Neural cell (in vitro differentiated cells): ENCODE data around the gene ATP6V1D. TPM values are rescaled to one million over a fixed set of nuclear protein-coding genes. Genes with fewer than 3 reads are reported as not detected.
"Not testable (repeated sequence)": the region's sequence is repeated elsewhere in the genome, so short reads cannot be mapped to it uniquely, and the experiment has no call there.

Source experiments
- H2AFZ ChIP-seq: fragments of 200-600, 300-800 bp; sonication (generic), shearing (Covaris generic); 2 replicates; pipeline ENCODE4 v1.6.0; 2014; ENCODE audit warnings: low read depth, mild to moderate bottlenecking, antibody characterized with exemption, low read length, moderate library complexity
- H3F3A ChIP-seq: fragments of 200-600 bp; shearing (Covaris generic); 2 replicates; pipeline ENCODE4 v1.6.1; 2016; ENCODE audit warnings: mild to moderate bottlenecking, moderate library complexity, mixed read lengths, antibody characterized with exemption, low read length; ENCODE audit not compliant: insufficient read depth, poor library complexity, severe bottlenecking
- H3K27ac ChIP-seq: fragments of 200-600, 300-800 bp; sonication (generic), shearing (Covaris generic); 2 replicates; pipeline ENCODE4 v1.5.1; 2014; ENCODE audit warnings: mild to moderate bottlenecking, low read length, moderate library complexity
- H3K27me3 ChIP-seq: fragments of 300-800, 200-600 bp; sonication (generic), shearing (Covaris generic); 2 replicates; pipeline ENCODE4 v1.6.0; 2014; ENCODE audit warnings: mild to moderate bottlenecking, low read depth, low read length, moderate library complexity; ENCODE audit not compliant: insufficient read depth
- H3K36me3 ChIP-seq: fragments of 300-800, 200-600 bp; sonication (generic), shearing (Covaris generic); 2 replicates; pipeline ENCODE4 v1.5.1; 2014; ENCODE audit warnings: mild to moderate bottlenecking, antibody characterized with exemption, low read length, moderate library complexity; ENCODE audit not compliant: insufficient read depth
- H3K4me2 ChIP-seq: fragments of 300-800, 200-600 bp; sonication (generic), shearing (Covaris generic); 2 replicates; pipeline ENCODE4 v1.6.0; 2014; ENCODE audit warnings: mild to moderate bottlenecking, low read length
- H3K4me3 ChIP-seq: fragments of 300-800, 200-600 bp; sonication (generic), shearing (Covaris generic); 2 replicates; pipeline ENCODE4 v1.5.1; 2014; ENCODE audit warnings: mild to moderate bottlenecking, low read length, moderate library complexity
- H3K79me2 ChIP-seq: fragments of 200-600 bp; shearing (Covaris generic); replicated peaks from 2 replicates; pipeline ENCODE4 v1.6.0; 2014; ENCODE audit warnings: mild to moderate bottlenecking, low read length, moderate library complexity; ENCODE audit not compliant: insufficient read depth
- H3K9ac ChIP-seq: fragments of 300-800, 200-600 bp; sonication (generic), shearing (Covaris generic); 2 replicates; pipeline ENCODE4 v1.6.1; 2016; ENCODE audit warnings: mild to moderate bottlenecking, low read length, mixed read lengths
- H3K9me2 ChIP-seq: fragments of 200-600 bp; shearing (Covaris generic); 2 replicates; pipeline ENCODE4 v1.6.1; 2016; ENCODE audit warnings: mild to moderate bottlenecking, low read length, mixed read lengths; ENCODE audit not compliant: insufficient read depth
- H3K9me3 ChIP-seq: fragments of 200-600, 300-800 bp; sonication (generic), shearing (Covaris generic); 2 replicates; pipeline ENCODE4 v1.6.1; 2016; ENCODE audit warnings: mild to moderate bottlenecking, mixed run types, low read length, moderate library complexity, mixed read lengths
- H4K20me1 ChIP-seq: fragments of 200-600 bp; shearing (Covaris generic); 2 replicates; pipeline ENCODE4 v1.6.1; 2016; ENCODE audit warnings: mild to moderate bottlenecking, mixed run types; ENCODE audit not compliant: insufficient read depth
- EP300 ChIP-seq: fragments of 450-650 bp; conservative IDR thresholded peaks from 2 replicates; pipeline ENCODE4 v1.6.1; 2014; ENCODE audit warnings: antibody characterized with exemption, mild to moderate bottlenecking, moderate library complexity; ENCODE audit not compliant: poor library complexity, severe bottlenecking
- EZH2 ChIP-seq: fragments of 200-600, 300-800 bp; shearing (Covaris generic), sonication (generic); IDR thresholded peaks from 2 replicates; pipeline ENCODE4 v1.6.1; 2014; ENCODE audit warnings: antibody characterized with exemption, low read length, borderline replicate concordance, mild to moderate bottlenecking; ENCODE audit not compliant: insufficient read depth, poor library complexity, severe bottlenecking
- MXI1 ChIP-seq: fragments of 450-650 bp; conservative IDR thresholded peaks from 2 replicates; pipeline ENCODE4 v1.6.1; 2014; ENCODE audit warnings: antibody characterized with exemption, mild to moderate bottlenecking; ENCODE audit not compliant: poor library complexity, severe bottlenecking
- POLR2AphosphoS5 ChIP-seq: IDR thresholded peaks from 2 replicates; pipeline ENCODE4 v1.6.1; 2012
- RAD21 ChIP-seq: fragments of 450-650 bp; conservative IDR thresholded peaks from 2 replicates; pipeline ENCODE4 v1.6.1; 2014; ENCODE audit warnings: antibody characterized with exemption, mild to moderate bottlenecking, moderate library complexity
- SMC3 ChIP-seq: fragments of 450-650 bp; conservative IDR thresholded peaks from 2 replicates; pipeline ENCODE4 v1.6.1; 2014; ENCODE audit warnings: antibody characterized with exemption, mild to moderate bottlenecking, moderate library complexity; ENCODE audit not compliant: poor library complexity
- TAF1 ChIP-seq: IDR thresholded peaks from 2 replicates; pipeline ENCODE4 v1.6.1; 2012; ENCODE audit warnings: low read depth
- polyA plus RNA-seq: library from polyadenylated mRNA; depleted of rRNA; stranded (reverse); fragments of >200 nt; gene quantifications from 2 replicates; pipeline ENCODE4 v1.2.3, GENCODE V29; 2014
- TF ChIP-seq, protein P1 (sequence below): fragments of 450-650 bp; IDR thresholded peaks from 2 replicates; pipeline ENCODE4 v1.5.1; 2014; ENCODE audit warnings: antibody characterized with exemption, mild to moderate bottlenecking, moderate library complexity; ENCODE audit not compliant: poor library complexity, severe bottlenecking
- TF ChIP-seq, protein P2 (sequence below): IDR thresholded peaks from 2 replicates; pipeline ENCODE4 v1.6.1; 2012; ENCODE audit warnings: borderline replicate concordance

The ATP6V1D gene
- polyA plus RNA-seq, 1 donor from 2014 or later = 216 TPM

DNA sequence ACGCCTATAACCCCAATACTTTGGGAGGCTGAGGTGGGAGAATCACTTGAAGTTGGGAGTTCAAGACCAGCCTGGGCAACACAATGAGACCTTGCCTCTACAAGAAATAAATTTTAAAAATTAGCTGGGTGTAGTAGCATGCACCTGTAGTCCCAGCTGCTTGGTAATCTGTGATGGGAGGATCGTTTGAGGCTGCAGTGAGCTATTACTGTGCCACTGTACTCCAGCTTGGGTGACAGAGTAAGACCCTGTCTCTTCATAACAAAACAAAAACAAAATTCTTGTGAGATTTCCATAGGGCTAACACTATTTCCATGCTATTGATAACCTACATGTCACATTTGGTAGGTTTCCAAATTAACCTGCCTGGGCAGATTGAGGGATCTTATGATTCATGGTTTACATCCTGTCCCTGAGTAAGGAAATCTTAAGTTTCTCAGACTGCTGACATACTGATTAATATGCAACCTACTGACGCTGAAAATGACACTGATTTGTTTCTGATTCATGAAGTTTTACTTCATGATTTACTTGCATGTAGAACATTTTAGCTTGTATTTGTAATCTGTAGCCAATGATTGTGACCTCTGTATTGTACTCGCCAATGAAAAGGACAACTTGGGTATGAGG, 15.9 kb downstream of the ATP6V1D start:
- no peak overlapping the region for H3K9ac ChIP-seq
- no peaks in the 10 kb centered on the region for H3F3A ChIP-seq
- no peaks in the 10 kb centered on the region for H3K9me3 ChIP-seq
- no peak overlapping the region for H2AFZ ChIP-seq
- H3K4me2 ChIP-seq = no peak overlapping the region
- no peaks in the 10 kb centered on the region for H4K20me1 ChIP-seq
- no peak for TF ChIP-seq EZH2
- no peak for TF ChIP-seq MXI1
- no peak for TF ChIP-seq TAF1
- TF ChIP-seq, protein P1, sequence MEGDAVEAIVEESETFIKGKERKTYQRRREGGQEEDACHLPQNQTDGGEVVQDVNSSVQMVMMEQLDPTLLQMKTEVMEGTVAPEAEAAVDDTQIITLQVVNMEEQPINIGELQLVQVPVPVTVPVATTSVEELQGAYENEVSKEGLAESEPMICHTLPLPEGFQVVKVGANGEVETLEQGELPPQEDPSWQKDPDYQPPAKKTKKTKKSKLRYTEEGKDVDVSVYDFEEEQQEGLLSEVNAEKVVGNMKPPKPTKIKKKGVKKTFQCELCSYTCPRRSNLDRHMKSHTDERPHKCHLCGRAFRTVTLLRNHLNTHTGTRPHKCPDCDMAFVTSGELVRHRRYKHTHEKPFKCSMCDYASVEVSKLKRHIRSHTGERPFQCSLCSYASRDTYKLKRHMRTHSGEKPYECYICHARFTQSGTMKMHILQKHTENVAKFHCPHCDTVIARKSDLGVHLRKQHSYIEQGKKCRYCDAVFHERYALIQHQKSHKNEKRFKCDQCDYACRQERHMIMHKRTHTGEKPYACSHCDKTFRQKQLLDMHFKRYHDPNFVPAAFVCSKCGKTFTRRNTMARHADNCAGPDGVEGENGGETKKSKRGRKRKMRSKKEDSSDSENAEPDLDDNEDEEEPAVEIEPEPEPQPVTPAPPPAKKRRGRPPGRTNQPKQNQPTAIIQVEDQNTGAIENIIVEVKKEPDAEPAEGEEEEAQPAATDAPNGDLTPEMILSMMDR = no peak
- no peak for TF ChIP-seq SMC3
- TF ChIP-seq, protein P2, sequence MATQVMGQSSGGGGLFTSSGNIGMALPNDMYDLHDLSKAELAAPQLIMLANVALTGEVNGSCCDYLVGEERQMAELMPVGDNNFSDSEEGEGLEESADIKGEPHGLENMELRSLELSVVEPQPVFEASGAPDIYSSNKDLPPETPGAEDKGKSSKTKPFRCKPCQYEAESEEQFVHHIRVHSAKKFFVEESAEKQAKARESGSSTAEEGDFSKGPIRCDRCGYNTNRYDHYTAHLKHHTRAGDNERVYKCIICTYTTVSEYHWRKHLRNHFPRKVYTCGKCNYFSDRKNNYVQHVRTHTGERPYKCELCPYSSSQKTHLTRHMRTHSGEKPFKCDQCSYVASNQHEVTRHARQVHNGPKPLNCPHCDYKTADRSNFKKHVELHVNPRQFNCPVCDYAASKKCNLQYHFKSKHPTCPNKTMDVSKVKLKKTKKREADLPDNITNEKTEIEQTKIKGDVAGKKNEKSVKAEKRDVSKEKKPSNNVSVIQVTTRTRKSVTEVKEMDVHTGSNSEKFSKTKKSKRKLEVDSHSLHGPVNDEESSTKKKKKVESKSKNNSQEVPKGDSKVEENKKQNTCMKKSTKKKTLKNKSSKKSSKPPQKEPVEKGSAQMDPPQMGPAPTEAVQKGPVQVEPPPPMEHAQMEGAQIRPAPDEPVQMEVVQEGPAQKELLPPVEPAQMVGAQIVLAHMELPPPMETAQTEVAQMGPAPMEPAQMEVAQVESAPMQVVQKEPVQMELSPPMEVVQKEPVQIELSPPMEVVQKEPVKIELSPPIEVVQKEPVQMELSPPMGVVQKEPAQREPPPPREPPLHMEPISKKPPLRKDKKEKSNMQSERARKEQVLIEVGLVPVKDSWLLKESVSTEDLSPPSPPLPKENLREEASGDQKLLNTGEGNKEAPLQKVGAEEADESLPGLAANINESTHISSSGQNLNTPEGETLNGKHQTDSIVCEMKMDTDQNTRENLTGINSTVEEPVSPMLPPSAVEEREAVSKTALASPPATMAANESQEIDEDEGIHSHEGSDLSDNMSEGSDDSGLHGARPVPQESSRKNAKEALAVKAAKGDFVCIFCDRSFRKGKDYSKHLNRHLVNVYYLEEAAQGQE = no peak
- TF ChIP-seq POLR2AphosphoS5 = no peak
- TF ChIP-seq EP300 = no peak
- no peak for TF ChIP-seq RAD21
- H3K4me3 ChIP-seq = no peak overlapping the region
- peaks cover 4% of the 10 kb centered on the region for H3K36me3 ChIP-seq
- no peak overlapping the region for H3K27ac ChIP-seq
- H3K79me2 ChIP-seq = no peaks in the 10 kb centered on the region
- H3K27me3 ChIP-seq = no peaks in the 10 kb centered on the region
- H3K9me2 ChIP-seq = no peaks in the 10 kb centered on the region

DNA sequence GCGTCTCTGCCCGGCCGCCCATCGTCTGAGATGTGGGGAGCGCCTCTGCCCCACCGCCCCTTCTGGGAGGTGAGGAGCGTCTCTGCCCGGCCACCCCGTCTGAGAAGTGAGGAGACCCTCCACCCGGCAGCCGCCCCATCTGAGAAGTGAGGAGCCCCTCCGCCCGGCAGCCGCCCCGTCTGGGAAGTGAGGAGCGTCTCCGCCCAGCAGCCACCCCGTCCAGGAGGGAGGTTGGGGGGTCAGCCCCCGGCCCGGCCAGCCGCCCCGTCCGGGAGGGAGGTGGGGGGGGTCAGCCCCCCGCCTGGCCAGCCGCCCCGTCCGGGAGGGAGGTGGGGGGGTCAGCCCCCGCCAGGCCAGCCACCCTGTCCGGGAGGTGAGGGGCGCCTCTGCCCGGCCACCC, 18.4 kb downstream of the ATP6V1D start:
- H3K27me3 ChIP-seq, H3K4me2 ChIP-seq, H3K9ac ChIP-seq, H3K9me2 ChIP-seq, H2AFZ ChIP-seq, H3K27ac ChIP-seq, H3K9me3 ChIP-seq, H3K4me3 ChIP-seq, H3K36me3 ChIP-seq, H3F3A ChIP-seq, H4K20me1 ChIP-seq, H3K79me2 ChIP-seq: not testable (repeated sequence)

- no peak overlapping the region for H3K4me2 ChIP-seq
- H3K27me3 ChIP-seq = no peaks in the 10 kb centered on the region
- TF ChIP-seq MXI1 = no peak
- no peak for TF ChIP-seq EZH2
- TF ChIP-seq SMC3 = no peak
- TF ChIP-seq, protein P1 = peak; percentile 43
- no peak for TF ChIP-seq TAF1
- TF ChIP-seq POLR2AphosphoS5 = no peak
- TF ChIP-seq RAD21 = peak; percentile 24
- TF ChIP-seq, protein P2 = no peak
- TF ChIP-seq EP300 = no peak
- H3F3A ChIP-seq = no peaks in the 10 kb centered on the region
- no peaks in the 10 kb centered on the region for H3K79me2 ChIP-seq
- H3K27ac ChIP-seq = no peak overlapping the region
- H4K20me1 ChIP-seq = no peaks in the 10 kb centered on the region
- H3K9me3 ChIP-seq = no peaks in the 10 kb centered on the region
- no peaks in the 10 kb centered on the region for H3K9me2 ChIP-seq
- H3K36me3 ChIP-seq = peaks cover 18% of the 10 kb centered on the region
- H2AFZ ChIP-seq = no peak overlapping the region
- H3K9ac ChIP-seq = no peak overlapping the region
- no peak overlapping the region for H3K4me3 ChIP-seq
Measured at GRCh38 chr14:67335781-67336180, 23.8 kb downstream of the ATP6V1D start.
